Measurements from ENCODE around the gene DISP3. TPM values are rescaled to one million over a fixed set of nuclear protein-coding genes. Genes with fewer than 3 reads are reported as not detected.

DISP3 gene
- total RNA-seq, 1 experiment from 2014 or later, result 2.3 TPM

- H3K27me3 ChIP-seq (ENCODE audit: insufficient read depth, low read length), result no peaks in the 10 kb centered on the region
Measured at GRCh38 chr1:11529330-11529729, 50.4 kb downstream of the DISP3 start.

More at GRCh38 chr1:11529330-11529729, 50.4 kb downstream of the DISP3 start:
- Histone ChIP-seq H3K27ac (ENCODE audit: low read depth, low read length) (no peak overlapping the region), H3K79me2 (ENCODE audit: insufficient read depth, low read length) (no peaks in the 10 kb centered on the region), H3K9me3 (ENCODE audit: control insufficient read depth in 1 of 2, insufficient read depth in 1 of 2, low read depth in 1 of 2, low read length in 2 of 2) (no peaks in the 10 kb centered on the region), H3K9me2 (ENCODE audit: insufficient read depth) (no peaks in the 10 kb centered on the region), H3K36me3 (ENCODE audit: control insufficient read depth in 1 of 2, insufficient read depth in 2 of 2, low read length in 2 of 2) (no peaks in the 10 kb centered on the region), H3K4me3 (replicated peaks in 1 of 2; ENCODE audit: low read depth in 1 of 2, low read length in 2 of 2) (no peak overlapping the region), H4K20me1 (ENCODE audit: insufficient read depth) (no peaks in the 10 kb centered on the region), H3K4me1 (ENCODE audit: control insufficient read depth in 1 of 2, insufficient read depth in 2 of 2, low read length in 2 of 2) (no peaks in the 10 kb centered on the region), H2AFZ (ENCODE audit: low read depth, low read length, poor library complexity, severe bottlenecking) (no peak overlapping the region), H3K9ac (ENCODE audit: low read length) (no peak overlapping the region), H3K4me2 (ENCODE audit: low read length) (no peak overlapping the region)
- ChIA-PET CTCF (no interaction called here), RAD21 (ENCODE audit: low non-redundant PET in 1 of 2, low total read pairs in 2 of 2, uncharacterized antibody in 2 of 2, unreplicated experiment in 2 of 2) (no interaction called here), POLR2A (no interaction called here)
- intact Hi-C loops (cut with micrococcal nuclease), result no loop called here
- no TSS peak for BruUV-seq (replicated peaks)
- DNase-seq (ENCODE audit: low read depth, low spot score) (no peak), ATAC-seq (no peak)
- TF ChIP-seq EZH2phosphoT487 (IDR thresholded peaks at IDR 0.05; ENCODE audit: borderline replicate concordance), result no peak
- no peak for TF ChIP-seq POLR2A (IDR thresholded peaks at IDR 0.05; ENCODE audit: borderline replicate concordance, extremely low read depth, insufficient read depth, insufficient read length)
- no peak for TF ChIP-seq SIN3A (IDR thresholded peaks at IDR 0.05; ENCODE audit: low read depth)
- TF ChIP-seq EZH2 (IDR thresholded peaks at IDR 0.05), result no peak
- TF ChIP-seq TCF7L2 (IDR thresholded peaks at IDR 0.05; ENCODE audit: borderline replicate concordance, extremely low read depth, insufficient read depth, insufficient read length), result no peak
- no peak for TF ChIP-seq CEBPB (IDR thresholded peaks at IDR 0.05; ENCODE audit: low read depth)
- no peak for TF ChIP-seq ZNF274 (IDR thresholded peaks at IDR 0.05; ENCODE audit: low read depth, low read length)
- no peak for TF ChIP-seq JUND (IDR thresholded peaks at IDR 0.05)
- TF ChIP-seq REST (IDR thresholded peaks at IDR 0.05; ENCODE audit: low read depth), result no peak
- TF ChIP-seq MAX (IDR thresholded peaks at IDR 0.05), result no peak
- no peak for TF ChIP-seq EGR1 (IDR thresholded peaks at IDR 0.05; ENCODE audit: low read depth)
- no peak for TF ChIP-seq ZFX (IDR thresholded peaks at IDR 0.05)
- TF ChIP-seq POLR2AphosphoS5 (IDR thresholded peaks at IDR 0.05; ENCODE audit: low read depth, low read length), result no peak
- no peak for TF ChIP-seq YY1 (IDR thresholded peaks at IDR 0.05; ENCODE audit: extremely low read depth, insufficient replicate concordance, low read depth, low read length)
- no peak for TF ChIP-seq ATF3 (IDR thresholded peaks at IDR 0.05)
- no peak for TF ChIP-seq CBX3 (IDR thresholded peaks at IDR 0.05; ENCODE audit: low read depth)
- TF ChIP-seq SP1 (IDR thresholded peaks at IDR 0.05; ENCODE audit: low read depth), result no peak
- no peak for TF ChIP-seq ELF1 (IDR thresholded peaks at IDR 0.05; ENCODE audit: borderline replicate concordance, low read depth)
- no peak for TF ChIP-seq ZBTB33 (IDR thresholded peaks at IDR 0.05; ENCODE audit: extremely low read depth, insufficient replicate concordance, low read length)

Measured in HCT116 (cell line).